Measurements from ENCODE around the gene FRMD6.
"Not testable (repeated sequence)": the region's sequence is repeated elsewhere in the genome, so short reads cannot be mapped to it uniquely, and the experiment has no call there.

Gene FRMD6

DNA sequence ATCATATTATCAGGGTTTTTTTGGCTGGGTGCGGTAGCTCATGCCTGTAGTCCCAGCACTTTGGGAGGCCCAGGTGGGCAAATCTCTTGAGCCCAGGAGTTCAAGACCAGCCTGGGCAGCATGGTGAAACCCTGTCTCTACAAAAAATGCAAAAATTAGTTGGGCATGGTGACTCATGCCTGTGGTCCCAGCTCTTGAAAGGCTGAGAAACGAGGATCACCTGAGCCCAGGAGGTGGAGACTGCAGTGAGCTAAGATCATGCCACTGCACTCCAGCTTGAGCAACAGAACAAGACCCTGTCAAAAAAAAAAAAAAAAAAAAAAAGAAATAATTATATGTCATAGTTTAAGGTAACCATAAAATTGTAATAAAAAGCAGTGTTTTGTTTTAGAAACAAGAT lies 18.4 kb upstream of the FRMD6 start:
- not testable (repeated sequence) for DNase-seq

DNA sequence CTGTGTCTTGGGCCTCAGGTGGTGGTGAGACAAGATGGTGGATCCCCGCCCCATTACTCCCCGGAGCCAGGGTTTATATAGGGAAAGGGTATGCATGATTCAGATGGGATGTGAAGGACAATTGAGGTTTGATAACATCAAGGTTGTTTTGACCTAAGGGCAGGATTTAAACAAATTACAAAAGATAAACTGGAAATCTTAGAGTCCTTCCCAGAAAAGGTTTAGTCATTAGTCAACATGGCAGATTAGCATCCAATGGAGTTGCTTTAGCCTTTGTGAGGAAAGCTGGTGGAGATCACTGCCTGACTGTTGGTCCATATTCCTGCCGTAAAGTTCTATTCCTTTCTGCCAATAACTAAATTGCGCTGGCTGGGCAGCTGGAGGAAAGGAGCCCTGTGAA lies 15.6 kb upstream of the FRMD6 start:
- no peak for DNase-seq

DNA sequence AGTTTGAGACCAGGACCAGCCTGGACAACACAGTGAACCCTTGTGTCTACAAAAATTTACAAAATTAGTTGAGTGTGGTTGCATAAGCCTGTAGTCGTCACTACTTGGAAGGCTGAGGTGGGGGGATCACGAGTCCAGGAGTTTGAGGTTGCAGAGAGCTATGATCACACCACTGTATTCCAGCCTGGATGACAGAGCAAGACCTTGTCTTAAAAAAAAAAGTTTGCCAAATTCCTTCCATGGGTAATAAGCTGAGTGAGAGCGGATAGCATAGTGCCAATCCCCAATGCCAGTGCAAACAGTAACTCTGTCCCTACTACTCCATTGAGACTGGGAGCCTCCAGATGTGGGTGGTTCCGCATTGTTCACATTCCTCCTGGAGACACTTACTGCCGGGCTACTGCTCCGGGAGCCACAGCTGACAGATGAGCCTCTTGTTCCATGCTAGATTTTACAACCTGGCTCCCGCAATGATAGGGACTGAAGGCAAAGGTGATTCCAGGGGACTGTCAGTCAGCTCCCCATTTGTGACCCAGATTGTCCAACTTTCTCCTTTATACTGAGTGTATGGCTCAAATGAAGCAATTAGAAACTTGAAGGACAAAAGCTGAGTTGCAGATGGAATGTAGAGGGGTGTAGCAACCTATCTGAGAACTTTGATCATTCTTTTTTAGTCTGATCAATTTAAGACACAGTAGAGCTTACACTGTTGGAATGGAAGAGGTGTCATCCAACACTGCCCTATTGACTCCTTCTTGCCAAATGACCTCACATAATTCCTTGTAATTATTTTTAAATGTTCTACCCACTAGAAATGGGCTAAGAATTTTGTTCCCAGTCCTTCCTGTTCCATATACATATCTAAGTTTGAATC lies 13.4 kb upstream of the FRMD6 start:
- DNase-seq: no peak

DNA sequence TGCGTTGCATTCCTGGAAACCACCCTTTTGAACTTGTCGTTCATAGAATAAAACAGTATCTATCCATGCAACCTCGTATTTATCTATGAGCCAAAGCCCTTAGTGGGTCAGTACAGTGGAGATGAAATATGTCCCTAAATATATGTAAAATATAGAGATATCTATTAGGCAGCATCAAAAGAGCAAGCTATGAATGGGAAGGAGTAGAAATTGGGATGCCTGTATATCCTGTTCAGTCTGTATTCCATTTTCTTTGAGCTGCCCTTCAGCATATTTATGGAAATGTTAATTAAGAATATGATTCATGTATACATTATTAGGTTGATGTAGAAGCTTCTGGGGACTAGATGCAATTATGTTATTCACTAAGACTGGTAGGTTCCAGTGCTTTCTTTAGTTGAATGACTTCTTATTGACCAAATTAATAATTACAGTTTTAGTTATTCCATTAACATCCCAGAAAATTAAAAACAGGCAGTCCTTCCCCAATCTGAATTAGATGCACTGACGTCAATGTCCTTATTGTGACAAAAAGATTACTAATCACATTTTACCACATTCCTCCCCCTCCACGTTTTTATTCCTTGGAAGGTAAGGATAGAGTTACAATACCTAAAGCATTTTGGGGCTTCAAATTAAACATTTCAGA lies 11.9 kb upstream of the FRMD6 start:
- DNase-seq: no peak

DNA sequence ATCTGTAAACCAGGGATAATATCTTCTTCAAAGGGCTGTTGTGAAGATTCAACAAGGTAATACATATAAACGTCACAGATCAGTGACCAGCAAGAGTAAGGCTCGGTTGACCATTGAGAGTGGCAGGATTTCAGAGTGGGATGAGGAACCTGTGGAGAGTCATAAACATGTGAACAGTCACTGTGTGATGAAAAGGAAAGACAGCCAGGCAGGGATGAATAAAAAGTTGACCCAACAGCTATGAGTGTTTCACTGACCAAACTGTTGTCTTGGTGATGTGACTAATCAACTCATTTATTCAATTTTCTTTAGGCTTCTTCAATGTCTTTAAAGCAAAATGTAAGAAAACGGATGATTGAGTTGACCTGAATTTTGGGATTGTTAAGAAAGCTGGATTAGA lies 8.6 kb upstream of the FRMD6 start:
- DNase-seq: no peak

DNA sequence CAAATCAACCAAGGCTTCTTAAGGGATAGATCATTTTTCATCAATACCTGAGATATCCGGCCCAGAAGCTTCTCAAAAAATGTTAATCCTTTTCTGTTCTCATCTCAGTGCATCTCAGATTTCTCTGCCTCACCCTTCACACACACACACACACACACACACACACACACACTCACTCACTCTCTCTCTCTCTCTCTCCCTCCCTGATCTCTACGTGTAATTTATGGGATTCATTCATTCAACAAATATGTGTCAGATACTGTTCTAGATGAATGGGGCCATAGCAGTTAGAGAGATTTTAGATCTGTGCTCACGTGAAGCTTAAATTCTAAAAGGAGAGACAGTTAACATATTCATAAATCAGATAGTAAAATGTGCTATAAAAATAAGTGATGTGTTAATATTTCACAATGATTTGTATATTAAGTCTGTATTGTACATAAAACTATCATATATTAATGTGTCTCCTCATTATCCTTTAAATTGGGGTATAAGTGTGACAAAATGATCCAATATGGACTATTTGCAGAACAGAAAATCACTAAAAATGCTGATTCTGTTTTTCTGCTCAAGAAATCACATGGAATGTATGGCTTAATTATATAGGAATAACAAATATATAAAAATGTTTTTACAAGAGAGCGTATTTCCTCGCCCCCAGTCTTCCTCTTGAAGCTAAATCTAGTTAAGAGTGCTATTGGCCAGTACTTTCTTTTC lies 7.3 kb upstream of the FRMD6 start:
- DNase-seq: no peak

DNA sequence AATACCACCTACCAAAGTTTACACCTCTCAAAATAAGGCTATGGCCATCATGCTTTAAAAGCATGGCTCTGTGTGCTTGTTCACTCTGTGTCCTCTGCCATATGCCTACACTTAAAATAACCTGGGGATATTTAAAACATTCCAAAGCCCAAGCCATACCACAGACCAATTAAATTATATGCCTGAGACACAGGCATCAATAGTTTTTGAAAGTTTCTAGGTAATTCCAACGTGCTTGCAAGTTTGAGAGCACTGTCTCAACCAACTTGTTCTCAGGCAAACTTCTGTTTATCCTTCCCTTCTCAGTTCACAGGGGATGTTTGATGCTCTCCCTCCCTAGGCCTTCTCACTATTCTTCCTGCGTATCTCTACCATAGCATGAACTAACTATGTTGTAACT lies 3.4 kb upstream of the FRMD6 start:
- DNase-seq: no peak

DNA sequence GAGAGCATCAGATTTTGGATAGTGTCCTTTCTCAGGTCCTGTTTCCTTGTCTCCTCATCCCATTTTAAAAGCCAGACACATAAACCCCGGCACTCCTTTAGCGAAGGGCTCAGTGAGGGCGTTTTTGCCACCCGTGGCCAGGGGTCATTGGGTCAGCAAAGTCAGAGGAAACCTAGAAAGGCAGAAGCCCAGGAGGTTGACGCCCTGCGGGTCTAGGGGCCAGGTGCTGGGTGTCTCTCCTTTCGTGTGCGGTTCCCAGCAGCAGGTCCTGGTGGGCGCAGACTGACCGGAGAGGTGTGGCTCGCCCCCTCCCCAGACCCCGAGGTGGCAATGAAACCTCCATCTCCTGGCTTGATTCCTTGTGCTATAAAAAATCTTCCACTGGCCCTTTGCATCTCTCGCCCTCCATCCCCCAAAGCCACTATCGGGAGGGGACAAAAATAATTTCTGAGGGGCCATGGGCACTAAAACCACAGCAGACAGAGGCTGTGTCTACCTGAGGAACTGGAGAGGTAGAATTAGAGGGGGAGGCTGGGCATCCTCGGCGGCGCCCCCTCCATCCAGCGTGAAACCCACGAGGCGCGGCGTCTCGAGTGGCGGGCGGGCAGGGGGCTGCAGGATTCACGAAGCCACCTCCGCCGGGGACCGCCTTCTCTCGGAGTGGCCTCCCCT lies 858 bp upstream of the FRMD6 start:
- no peak for DNase-seq

DNA sequence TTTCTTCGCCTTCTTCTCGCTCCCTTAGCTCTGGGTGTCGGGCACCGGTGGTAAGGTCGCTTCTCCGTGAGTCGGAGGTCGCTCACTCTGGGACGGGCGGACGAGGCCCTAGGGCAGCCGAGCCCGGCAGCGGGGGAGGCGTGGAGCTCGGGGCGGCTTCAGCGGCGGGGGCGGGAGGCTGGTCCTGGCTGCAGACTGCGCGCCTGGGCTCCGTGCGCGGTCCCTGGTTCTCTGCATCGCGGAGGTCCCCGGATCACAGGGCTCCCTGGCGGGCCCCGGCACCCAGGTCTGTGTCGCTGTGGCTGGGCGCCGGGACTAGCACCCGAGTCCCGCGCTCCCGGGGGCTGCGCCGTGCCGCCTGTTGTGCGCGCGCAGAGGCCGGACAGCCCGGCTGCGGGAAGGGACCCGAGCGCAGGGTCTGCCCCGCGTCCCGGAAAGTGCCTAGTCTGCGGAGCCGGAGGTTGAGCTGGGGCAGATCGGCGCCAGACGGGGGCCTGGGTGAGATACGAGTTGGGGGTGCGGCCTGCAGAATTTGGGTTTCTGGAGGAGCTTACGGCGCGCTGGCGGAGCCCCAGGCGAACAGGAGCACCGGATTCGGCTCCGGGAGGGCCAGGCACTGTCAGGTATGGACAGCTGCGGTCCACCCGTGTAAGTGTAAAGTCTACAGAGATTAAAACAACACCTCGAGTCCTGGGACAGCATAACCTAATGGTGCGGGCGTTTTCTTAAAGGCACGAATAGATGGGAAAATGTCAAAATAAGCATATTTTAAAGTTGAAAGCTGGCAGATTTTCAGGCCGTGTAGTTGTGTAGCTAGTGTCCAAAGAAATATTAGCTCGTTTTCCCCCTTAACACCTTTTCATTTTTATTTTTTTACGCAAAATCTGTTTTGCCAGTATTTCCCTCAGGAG lies 713 bp downstream of the FRMD6 start:
- DNase-seq: peak; percentile 10

DNA sequence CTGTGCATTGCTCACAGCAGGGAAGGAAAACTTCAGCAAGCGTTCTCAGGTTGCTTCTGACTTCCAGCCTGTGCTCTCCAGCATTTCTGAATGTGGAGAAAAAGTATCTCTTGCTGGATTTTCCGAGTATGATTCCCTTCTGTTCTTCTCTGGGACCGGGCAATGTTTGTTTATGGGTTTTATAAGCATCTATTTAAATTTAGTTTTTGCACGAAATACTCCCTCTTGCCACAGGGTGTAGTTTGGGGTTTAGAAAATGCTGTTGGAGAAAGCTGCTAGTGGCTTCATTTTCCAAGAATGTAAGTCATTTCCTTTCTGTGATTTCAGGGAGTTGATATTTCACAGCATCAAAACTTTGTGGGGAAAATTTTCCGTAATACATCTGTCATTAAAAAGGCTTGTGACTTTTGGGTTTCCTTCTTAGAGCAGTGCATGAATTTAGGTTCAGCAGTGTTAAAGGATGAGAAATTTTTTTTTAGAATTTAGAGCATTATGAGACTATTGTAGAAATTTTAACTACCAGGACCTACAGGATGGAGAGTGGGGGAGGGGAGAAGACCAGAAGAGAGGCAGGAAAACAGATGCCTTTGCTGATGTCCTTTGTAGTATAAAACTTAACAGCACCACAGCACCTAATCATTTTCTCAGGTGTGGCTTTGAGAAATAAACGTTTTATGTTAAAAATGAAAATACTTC lies 1.5 kb downstream of the FRMD6 start:
- no peak for DNase-seq

DNA sequence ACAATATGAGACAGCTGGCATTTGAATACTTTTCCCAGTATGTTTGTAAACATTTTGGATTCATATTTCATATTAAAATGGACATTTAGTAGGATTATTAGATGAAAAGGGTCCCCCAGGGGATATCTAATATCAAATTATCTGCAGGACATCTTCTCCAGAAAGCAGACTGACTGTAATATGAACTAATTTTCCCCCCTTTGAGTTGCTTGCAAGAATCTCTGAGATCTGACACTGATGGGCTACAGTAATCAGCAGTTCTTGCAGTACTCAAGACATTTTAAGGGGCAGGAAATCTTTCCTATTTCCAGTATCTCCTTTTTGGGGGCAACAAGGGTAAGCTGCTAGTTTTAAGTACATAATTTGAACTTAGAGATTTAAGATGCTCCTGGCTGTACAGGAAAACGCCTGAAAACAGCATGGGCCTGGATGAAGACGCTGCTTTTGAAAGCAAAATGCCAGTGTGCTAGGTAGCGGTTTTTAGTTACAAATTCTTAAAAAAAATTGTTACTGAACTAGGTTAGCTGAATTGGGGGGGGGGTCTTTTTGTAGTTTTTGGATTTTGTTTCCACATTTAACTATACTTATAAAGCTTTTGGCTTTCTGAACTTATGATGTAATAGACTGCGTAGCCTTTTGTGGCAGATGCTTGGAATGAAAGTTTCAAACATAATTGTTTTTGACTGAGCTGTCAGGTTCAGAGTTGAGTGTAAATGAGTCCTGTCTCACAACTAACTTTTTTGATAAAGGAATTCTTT lies 2.2 kb downstream of the FRMD6 start:
- DNase-seq: no peak

DNA sequence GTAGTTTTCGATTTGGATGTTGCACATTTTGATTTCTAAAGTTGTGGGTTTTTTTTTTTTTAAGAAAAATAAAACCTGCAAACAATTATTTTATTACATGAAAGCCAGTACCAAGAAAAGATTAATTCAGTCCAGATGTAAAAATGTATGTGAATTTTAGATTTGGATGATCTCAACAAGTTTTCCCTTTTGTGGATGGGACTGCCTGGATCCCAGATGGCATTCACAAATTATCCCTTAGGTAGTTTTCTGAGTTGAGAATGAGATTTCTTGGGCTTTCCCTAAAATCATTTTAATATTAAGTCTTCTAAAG lies 2.8 kb downstream of the FRMD6 start:
- DNase-seq: no peak

DNA sequence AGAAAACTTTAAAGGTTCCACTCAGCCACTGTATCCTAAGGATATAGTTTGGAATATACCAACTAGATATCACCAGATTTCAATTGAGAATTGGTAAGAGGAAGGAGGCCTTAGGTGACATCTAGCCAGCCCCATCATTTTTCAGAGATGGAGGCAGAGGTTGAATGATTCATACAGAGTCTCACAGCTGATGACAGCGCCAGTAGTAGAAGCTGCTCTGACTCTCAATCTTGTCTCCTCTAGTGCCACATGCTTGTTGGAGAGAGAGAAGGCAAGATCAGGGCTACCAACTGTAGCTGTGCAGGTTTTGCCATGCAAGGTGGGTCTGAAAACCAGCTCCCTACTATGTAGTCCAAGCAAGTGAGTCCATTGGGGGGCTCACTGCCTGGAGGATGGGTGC lies 6.1 kb downstream of the FRMD6 start:
- DNase-seq: no peak

DNA sequence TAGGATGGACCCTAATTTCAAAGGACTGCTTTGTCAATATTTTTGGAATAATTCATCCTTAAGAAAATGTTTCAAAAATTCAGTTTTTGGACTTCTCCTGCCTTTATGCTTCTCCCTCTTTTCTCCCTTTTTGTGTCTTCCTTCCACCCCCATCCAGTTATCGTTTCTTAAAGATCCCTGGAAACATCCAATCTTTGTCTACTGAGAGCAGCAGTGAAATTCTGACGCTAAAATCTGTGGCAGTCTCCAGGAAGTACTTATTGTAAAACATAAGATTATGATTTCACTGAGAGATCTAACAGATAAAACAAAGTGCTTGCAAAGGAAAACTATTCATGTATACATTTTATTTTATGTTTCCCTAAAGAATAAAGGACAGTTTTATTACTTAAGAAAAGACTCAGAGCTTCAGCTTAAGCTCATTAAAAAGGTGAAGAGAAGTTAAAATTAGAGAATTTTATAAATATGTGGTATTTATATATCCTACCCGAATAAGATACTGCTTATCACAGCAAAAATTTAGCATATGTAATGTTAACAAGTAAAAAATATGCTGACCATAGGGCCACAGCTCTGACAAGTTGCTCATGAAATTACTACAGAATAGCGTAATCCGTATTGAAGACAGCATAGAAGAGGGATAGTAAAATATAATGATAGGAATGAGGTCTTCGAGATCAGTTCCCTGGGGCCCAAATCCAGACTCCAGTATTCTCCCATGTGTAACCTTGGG lies 6.9 kb downstream of the FRMD6 start:
- no peak for DNase-seq

DNA sequence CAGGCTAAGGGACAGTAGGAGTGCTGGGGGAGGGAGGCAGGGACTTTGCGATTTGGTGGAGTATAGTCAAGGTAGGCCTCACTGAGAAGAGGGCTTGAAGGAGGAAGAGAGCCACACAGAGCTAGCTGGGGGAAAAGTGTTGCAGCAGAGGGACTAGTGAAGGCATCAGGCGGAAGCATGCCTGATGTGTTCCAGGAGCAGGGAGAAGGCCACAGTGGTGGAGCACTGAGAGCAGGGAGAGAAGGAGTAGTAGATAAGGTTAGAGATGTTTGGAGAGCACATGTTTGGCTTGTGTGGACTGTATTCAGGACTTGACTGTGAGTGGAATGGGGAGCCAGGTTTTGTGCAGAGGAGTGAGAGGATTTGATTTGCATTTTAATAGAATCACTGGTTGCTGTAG lies 9.0 kb downstream of the FRMD6 start:
- no peak for DNase-seq

DNA sequence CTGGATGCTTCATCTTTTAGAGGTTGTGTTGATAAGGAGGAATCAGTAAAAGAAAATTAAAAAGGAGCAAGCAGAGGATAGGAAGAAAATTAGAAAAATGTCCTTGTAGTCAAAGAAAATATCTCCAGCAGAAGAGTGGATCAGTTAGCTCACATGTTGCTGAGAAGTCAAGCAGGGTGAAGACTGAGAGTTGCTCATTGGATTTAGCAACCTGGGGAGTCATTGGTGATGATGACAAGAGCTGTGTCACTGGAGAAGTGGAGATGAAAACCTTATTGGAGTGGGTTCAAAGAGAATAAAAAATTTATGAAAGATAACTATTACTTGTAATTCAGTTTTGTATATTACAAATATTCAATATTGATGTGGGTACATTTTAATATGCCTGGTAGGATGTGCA lies 9.8 kb downstream of the FRMD6 start:
- DNase-seq: no peak

DNA sequence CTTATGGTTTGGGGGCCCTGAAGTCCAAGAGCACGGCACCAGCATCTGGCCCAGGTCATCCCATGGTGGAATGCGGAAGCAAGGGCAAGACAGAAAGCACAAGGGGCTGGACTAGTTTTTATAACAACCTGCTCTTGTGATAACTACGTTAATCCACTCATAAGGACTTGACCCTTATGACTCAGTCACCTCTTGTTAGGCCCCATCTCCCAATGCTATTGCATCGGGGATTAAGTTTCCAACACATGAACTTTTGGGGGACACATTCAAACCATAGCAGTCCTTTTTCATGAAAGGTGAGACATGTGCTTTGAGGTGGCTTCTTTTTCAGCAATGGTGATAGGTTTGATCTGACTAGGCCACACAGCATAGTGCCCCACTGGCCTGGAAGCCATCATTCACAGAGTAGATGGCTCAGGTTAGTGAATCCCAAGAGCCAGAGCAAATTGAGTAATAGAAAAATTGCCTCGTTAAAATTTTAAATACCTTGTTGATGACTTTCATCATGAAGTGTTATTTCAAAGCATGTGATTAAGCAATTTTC lies 12.1 kb downstream of the FRMD6 start:
- DNase-seq: no peak

DNA sequence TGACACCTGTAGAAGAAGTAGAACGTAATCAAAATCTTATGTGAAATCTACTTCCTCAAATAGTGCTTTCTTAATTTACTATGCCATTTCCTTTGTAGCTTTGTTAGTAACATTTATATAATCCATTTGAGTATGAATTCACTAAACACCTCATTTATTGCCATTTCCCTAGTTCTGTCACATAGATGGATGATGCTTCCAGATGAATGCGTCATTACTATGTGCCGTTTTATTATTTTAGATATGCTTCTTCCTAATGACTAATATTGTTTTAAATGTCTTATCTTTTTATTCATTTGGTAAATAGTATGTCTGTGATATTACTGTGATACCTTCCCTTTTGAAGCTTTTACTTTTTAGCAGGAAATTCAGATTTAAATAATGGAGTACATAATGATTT lies 14.4 kb downstream of the FRMD6 start:
- no peak for DNase-seq

DNA sequence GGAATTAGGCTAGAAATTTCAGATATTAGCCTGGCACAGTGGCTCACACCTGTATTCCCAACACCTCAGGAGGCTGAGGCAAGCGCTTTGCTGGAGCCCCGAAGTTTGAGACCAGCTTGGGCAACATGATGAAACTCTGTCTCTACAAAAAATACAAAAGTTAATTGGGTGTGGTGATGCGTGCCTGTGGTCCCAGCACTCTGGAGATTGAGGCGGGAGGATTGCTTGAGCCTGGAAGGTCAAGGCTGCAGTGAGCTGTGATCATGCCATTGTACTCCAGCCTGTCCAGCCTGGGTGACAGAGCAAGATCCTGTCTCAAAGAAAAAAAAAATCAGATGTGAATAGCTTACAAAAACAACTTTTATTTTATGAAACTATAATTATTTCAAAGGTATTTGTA lies 15.1 kb downstream of the FRMD6 start:
- no peak for DNase-seq

DNA sequence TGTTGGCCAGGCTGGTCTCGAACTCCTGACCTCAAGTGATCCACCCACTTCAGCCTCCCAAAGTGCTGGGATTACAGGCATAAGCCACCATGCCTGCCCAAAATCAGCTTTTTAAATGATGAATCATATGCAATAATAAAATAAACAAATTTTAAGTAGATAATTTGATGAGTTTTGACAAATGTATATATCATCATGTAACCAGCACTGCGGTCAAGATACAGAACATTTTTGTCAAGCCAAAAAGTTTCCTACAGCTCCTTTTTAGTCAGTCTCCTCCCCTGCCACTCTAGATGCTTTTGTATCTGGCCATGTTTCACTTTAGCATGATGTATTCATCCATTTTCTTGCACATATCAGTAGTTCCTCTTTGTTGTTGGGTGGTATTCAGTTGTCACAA lies 17.2 kb downstream of the FRMD6 start:
- DNase-seq: no peak
